ENCODE data around the gene DOK3.
"Not testable (repeated sequence)": the region's sequence is repeated elsewhere in the genome, so short reads cannot be mapped to it uniquely, and the experiment has no call there.

DOK3 gene

DNA sequence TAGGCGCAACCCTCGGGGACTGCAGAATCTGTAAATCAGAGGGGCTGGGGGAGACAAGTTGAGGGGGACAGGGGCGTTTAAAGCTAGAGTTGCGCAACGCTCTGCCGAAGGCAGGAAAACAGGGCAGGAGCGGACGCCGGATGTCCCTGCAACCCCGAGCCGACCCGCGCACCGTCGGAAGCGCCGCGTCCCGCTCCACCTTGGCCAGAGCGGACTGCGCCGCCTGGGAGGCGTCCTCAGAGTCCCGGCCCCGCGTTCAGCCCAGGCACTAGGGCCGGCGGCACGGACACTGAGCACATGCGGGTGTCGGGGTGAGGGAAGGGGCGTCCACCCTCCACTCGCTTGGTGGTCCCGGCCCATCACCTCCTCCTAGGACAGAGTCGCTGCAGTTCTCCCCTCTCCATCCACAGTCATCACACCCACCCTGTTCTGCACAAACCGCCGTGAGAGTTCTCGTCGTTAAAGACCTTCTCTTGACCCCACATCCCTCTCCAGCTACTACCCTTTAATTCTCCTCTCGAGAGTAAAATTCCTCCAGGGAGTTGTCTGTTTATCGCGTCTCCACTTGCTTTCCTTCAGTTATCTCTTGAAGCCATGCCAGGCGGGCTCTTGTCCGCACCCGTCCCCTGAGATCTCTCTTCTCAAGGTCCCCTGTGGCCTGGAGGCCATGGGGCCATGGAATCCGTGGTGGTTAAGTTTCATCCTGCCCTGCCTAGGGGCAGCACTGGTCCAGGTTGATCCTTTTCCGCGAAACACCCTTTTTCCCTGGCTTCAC lies 11.4 kb downstream of the DOK3 start:
- no peak for DNase-seq (ENCODE audit: extremely low read depth in 1 of 2, low read depth in 1 of 2)

- DNase-seq (ENCODE audit: extremely low read depth in 1 of 2, low read depth in 1 of 2) = peak; percentile 84 to 85
Measured at GRCh38 chr5:177497292-177498012, 12.2 kb downstream of the DOK3 start, which contains the start of gene PDLIM7. Gene PDLIM7 (minus strand): TSS chr5:177497604. CDS start chr5:177496512, 1,092 bp downstream.

DNA sequence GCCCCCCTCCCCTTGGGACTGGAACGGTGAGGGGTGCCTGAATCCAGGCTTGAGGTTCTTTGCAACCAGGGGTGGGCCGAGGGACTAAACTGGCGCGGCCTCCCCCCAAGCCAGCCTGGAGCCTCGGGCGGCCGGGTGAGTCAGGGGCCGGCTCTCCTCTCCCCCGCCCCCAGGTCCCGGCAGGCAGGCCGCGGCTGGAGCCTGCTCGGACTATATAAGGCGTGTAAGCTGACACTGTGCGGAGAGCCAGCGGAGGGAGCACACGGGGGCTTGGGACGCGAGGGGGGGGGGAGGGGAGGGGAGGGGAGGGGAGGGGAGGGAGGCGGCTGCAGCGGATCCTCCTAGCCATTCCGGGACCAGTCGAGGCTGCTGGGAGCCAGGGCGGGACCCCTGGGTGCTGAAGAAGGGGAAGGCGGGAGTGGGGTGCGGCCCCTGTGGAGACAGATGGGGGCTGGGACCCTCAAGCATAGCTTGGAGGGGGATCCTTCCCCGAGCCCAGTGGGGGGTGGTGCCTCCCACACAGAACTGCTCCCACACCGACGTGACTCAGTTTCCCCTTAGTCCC lies 12.8 kb downstream of the DOK3 start:
- DNase-seq (ENCODE audit: extremely low read depth in 1 of 2, low read depth in 1 of 2) = no peak

GRCh38 chr5:177496070-177496726 lies 13.4 kb downstream of the DOK3 start:
- no peak for DNase-seq (ENCODE audit: extremely low read depth in 1 of 2, low read depth in 1 of 2)

- DNase-seq (ENCODE audit: extremely low read depth in 1 of 2, low read depth in 1 of 2) = no peak
Measured at GRCh38 chr5:177495243-177496060, 14.2 kb downstream of the DOK3 start.

GRCh38 chr5:177494346-177495195 lies 15.1 kb downstream of the DOK3 start:
- no peak for DNase-seq (ENCODE audit: extremely low read depth in 1 of 2, low read depth in 1 of 2)

DNA sequence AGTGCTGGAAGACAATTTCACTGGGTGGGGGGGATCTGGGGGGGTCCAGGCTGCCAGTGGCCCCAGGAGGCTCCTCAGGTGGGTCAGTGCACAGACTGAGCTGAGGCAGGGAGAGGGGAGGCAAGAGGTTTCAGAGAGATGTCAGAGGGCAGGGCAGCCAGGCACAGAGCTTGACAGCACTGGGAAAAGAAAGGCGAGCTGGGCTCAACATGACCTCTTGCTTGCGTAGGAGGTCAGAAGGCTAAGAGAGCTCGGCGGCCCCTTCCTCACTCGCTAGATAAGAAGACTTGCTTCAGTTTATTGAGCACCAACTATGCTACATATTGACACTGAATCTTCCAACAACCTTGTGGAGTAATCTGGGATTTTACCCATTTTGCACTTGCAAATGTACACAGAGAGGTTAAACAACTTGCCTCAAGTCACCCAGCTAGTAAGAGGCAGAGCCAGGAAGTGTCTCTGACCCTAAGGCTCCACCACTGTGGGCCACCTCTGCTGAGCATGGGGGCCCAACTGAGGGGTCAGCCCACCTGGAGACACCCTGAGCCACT lies 15.8 kb downstream of the DOK3 start:
- DNase-seq (ENCODE audit: extremely low read depth in 1 of 2, low read depth in 1 of 2) = no peak

- no peak for DNase-seq (ENCODE audit: extremely low read depth in 1 of 2, low read depth in 1 of 2)
Measured at GRCh38 chr5:177492841-177493240, 16.8 kb downstream of the DOK3 start.

- no peak for DNase-seq (ENCODE audit: extremely low read depth in 1 of 2, low read depth in 1 of 2)
Measured at GRCh38 chr5:177491983-177492746, 17.5 kb downstream of the DOK3 start.

- DNase-seq (ENCODE audit: extremely low read depth in 1 of 2, low read depth in 1 of 2) = no peak
Measured at GRCh38 chr5:177491429-177491945, 18.1 kb downstream of the DOK3 start.

GRCh38 chr5:177490992-177491391 lies 18.6 kb downstream of the DOK3 start:
- DNase-seq (ENCODE audit: extremely low read depth in 1 of 2, low read depth in 1 of 2) = no peak

DNA sequence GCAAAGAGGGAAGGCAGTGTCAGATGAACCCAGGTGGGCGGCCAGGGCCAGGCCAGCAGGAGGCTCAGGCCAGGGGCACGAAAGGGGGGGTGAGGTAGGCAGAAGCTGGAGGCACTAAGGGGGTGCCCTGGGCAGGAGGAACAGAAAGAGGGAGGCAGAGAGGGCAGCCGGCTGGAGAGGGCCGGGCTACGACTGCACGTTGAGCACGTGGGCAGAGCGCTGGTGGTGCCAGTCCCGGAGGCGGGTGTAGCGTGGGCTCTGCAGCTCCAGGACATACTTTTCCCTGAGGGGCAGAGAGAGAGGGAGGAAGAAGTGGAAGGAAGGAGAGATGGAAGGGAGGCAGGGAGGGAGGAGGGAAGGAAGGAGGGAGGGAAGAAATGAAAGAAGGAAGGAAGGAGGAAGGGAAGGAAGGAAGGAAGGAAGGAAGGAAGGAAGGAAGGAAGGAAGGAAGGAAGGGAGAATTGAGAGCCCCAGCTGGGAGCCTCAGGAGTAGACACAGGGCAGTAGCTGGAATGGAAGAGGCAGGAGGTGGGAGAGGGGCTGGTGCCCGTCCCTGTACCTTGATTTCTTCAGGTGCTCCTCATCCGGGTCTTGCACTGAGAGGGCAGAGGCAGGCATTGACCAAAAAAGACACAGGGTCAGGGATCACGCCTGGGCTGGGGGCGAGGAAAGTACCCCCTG lies 19.2 kb downstream of the DOK3 start:
- DNase-seq (ENCODE audit: extremely low read depth in 1 of 2, low read depth in 1 of 2) = no peak

DNA sequence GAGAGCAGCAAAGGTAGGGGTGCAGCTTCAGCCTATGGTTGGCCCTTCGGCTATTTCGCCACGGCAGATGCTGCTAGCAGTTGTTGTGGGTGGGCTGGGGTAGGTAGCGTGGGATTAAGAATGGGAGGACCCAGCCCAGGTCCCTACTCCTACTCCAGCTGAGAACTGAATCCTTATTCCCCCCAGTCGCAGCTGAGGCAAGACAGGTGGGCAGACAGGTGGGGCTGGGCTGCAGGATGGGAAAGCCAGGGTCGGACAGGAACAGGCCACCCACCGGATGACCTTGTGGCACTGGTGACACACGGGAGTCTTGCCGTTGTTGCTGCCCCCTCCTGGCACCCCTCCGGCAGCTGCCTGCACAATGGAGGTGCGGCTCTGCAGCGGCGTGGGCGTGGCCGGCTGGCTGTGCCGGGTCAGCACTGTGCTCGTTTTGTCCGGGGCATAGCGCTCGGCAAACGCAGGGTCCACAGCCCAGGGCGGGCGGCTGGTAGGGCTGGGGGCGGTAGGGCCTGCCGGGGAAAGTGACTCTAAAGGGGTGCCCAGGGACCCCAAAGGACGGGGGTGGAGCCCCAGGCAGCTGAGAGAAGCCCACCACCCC lies 20.4 kb downstream of the DOK3 start:
- no peak for DNase-seq (ENCODE audit: extremely low read depth in 1 of 2, low read depth in 1 of 2)

DNA sequence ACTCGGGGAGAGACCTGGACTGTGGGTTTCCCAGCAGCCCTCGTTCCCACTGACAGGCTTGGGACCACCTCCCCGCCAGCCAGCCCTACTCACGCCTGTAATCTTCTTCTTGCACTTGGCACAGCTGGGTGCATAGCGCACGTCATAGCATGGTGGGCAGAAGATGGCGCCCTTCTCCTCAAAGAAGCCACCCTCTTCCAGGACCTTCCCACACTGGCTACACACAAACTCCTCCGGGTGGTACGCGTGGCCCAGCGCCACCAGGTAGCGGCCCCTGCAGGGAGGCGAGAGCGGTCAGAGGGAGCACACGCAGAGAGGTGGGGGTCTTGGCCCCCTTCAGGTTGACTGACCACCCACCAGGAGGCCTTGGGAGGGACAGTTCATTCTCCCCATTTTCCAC lies 21.7 kb downstream of the DOK3 start:
- no peak for DNase-seq (ENCODE audit: extremely low read depth in 1 of 2, low read depth in 1 of 2)

DNA sequence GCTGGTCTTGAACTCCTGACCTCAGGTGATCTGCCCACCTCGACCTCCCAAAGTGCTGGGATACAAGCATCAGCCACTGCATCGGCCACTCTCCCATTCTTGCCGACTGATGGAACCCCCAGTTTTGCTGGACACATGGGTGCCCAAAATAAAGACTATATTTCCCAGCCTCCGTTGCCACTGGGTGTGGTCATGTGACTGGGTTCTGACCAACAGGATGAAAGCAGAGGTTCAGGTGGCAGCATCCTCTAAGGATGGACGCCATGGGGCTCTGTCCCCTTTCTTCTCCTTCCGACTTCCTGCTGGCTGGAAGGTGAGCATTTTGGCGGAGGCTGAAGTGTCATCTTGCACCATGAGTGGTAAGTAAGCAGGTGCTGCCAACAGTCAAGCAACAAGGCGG lies 22.5 kb downstream of the DOK3 start:
- no peak for DNase-seq (ENCODE audit: extremely low read depth in 1 of 2, low read depth in 1 of 2)

DNA sequence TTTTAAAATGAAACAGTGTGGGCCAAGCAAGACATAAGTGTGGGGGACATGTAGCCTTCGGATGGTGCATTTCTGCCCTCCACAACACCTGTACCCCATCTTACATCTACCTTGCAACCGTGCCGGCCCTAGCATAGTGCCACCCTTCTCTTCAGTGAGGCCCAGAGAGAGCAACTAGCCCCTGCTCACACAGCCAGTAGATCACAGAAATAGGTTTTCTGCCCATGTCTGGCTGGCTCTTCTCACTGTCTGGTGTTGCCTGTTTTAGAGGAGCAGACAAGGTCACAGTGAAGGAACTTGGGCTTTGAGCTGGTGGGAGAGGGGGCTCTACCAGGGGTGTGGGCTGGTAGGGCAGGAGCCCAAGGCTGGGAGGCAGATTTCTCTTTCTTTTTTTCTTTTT lies 23.4 kb downstream of the DOK3 start:
- no peak for DNase-seq (ENCODE audit: extremely low read depth in 1 of 2, low read depth in 1 of 2)

DNA sequence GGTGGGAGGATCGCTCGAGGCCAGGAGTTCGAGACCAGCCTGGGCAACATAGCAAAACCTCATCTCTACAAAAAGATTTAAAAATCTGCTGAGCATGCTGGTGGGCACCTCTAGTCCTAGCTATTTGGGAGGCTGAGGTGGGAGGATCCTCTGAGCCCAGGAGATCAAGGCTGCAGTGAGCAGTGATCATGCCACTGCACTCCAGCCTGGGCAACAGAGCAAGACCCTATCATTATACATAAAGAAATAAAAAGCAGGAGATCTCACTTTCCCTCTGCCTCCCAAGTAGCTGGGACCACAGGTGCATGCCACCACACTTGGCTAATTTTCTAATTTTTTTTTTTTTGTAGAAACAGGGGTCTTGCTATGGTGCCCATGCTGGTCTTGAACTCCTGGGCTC lies 23.9 kb downstream of the DOK3 start:
- DNase-seq (ENCODE audit: extremely low read depth in 1 of 2, low read depth in 1 of 2) = not testable (repeated sequence)
